ENCODE results near the gene NUTM1. TPM values are rescaled to one million over a fixed set of nuclear protein-coding genes. Genes with fewer than 3 reads are reported as not detected.

The NUTM1 gene
- total RNA-seq, 1 experiment from 2014 or later: 0.46 TPM

GRCh38 chr15:34311563-34311962 is 31.6 kb upstream of the NUTM1 start (continued):
- TF ChIP-seq TEAD4 (CRISPR knock-in tag; IDR thresholded peaks at IDR 0.05): no peak

- CTCF ChIA-PET: interaction anchor here (1.7 kb wide), 1 partner anchor 28 kb away, joined by 4 read pairs; the partner anchor contains the start of genes NOP10 and NUTM1
- POLR2A ChIA-PET: interaction anchor here (0.6 kb wide), 2 partner anchors 12 to 238 kb away, joined by 3 read pairs; no protein-coding TSS in a partner anchor
- H3K4me1 Mint-ChIP-seq: peaks cover 16% of the 10 kb centered on the region
- no peaks in the 10 kb centered on the region for H3K9me3 Mint-ChIP-seq
- peak overlapping the region; percentile 7; the same call in 1 of the 2 replicates for H3K27ac Mint-ChIP-seq
- TF ChIP-seq OVOL2 (CRISPR knock-in tag; IDR thresholded peaks at IDR 0.05; ENCODE audit: borderline replicate concordance) (no peak), ZNF121 (CRISPR knock-in tag; IDR thresholded peaks at IDR 0.05) (no peak), ZMAT4 (CRISPR knock-in tag; IDR thresholded peaks at IDR 0.05) (no peak), JUN (CRISPR knock-in tag; IDR thresholded peaks at IDR 0.05) (no peak), CREM (CRISPR knock-in tag; IDR thresholded peaks at IDR 0.05) (no peak), ZNF423 (CRISPR knock-in tag; IDR thresholded peaks at IDR 0.05) (no peak), NFYB (CRISPR knock-in tag; conservative IDR thresholded peaks at IDR 0.05; ENCODE audit: low read depth) (no peak), FOXP4 (CRISPR knock-in tag; IDR thresholded peaks at IDR 0.05) (no peak), ETV6 (CRISPR knock-in tag; IDR thresholded peaks at IDR 0.05) (no peak), TEAD1 (CRISPR knock-in tag; IDR thresholded peaks at IDR 0.05) (no peak), TCF7 (CRISPR knock-in tag; IDR thresholded peaks at IDR 0.05; ENCODE audit: low read depth) (no peak), ATF6 (CRISPR knock-in tag; IDR thresholded peaks at IDR 0.05) (no peak), TEAD4 (CRISPR knock-in tag; IDR thresholded peaks at IDR 0.05) (no peak), ATF3 (CRISPR knock-in tag; conservative IDR thresholded peaks at IDR 0.05) (no peak), ERG (CRISPR knock-in tag; IDR thresholded peaks at IDR 0.05) (no peak), ZBTB21 (CRISPR knock-in tag; IDR thresholded peaks at IDR 0.05; ENCODE audit: borderline replicate concordance) (no peak), ZNF232 (CRISPR knock-in tag; IDR thresholded peaks at IDR 0.05) (no peak), FOXJ3 (CRISPR knock-in tag; IDR thresholded peaks at IDR 0.05; ENCODE audit: borderline replicate concordance) (no peak)
- H3K27me3 Mint-ChIP-seq (ENCODE audit: low read depth): no peaks in the 10 kb centered on the region
- DNase-seq (ENCODE audit: low spot score) (no peak), ATAC-seq (no peak)
- H3K4me3 Mint-ChIP-seq: no peak overlapping the region
- H3K36me3 Mint-ChIP-seq: no peaks in the 10 kb centered on the region
Measured at GRCh38 chr15:34314491-34315490, 28.3 kb upstream of the NUTM1 start.
